SJSA1 (cell line): ENCODE results near the gene SUCLG2. TPM values are rescaled to one million over a fixed set of nuclear protein-coding genes. Genes with fewer than 3 reads are reported as not detected.

Source experiments
- DNase-seq, 2 experiments: peaks; one replicate each; pipeline ENCODE4 v3.0.0-alpha.2; 2015 to 2020; ENCODE audit warnings: low spot score in 2 of 2, low read depth in 1 of 2
- H3K27ac ChIP-seq: fragments of 250-450 bp; sonication (Bioruptor Pico); 2 replicates; pipeline ENCODE4 v1.5.1; 2020; ENCODE audit warnings: mild to moderate bottlenecking, moderate library complexity
- H3K27me3 ChIP-seq: fragments of 250-450 bp; sonication (Bioruptor Pico); replicated peaks from 2 replicates; pipeline ENCODE4 v1.5.1; 2020; ENCODE audit warnings: mild to moderate bottlenecking, moderate library complexity
- H3K36me3 ChIP-seq: fragments of 250-450 bp; sonication (Bioruptor Pico); 2 replicates; pipeline ENCODE4 v1.5.1; 2020; ENCODE audit warnings: mild to moderate bottlenecking
- H3K4me1 ChIP-seq: fragments of 250-450 bp; sonication (Bioruptor Pico); replicated peaks from 2 replicates; pipeline ENCODE4 v1.6.1; 2021; ENCODE audit warnings: mild to moderate bottlenecking
- H3K4me3 ChIP-seq: fragments of 250-450 bp; sonication (Bioruptor Pico); 2 replicates; pipeline ENCODE4 v1.5.1; 2020; ENCODE audit warnings: mild to moderate bottlenecking
- H3K9me3 ChIP-seq: fragments of 250-450 bp; sonication (Bioruptor Pico); replicated peaks from 2 replicates; pipeline ENCODE4 v1.5.1; 2020; ENCODE audit warnings: mild to moderate bottlenecking
- total RNA-seq: library from RNA; depleted of rRNA; stranded (reverse); fragments of >200 nt; shearing (Covaris generic); gene quantifications from 2 replicates; pipeline ENCODE4 v1.2.3, GENCODE V29; 2014

Gene SUCLG2
- total RNA-seq, 1 experiment from 2014 or later, result 53.7 TPM

DNA sequence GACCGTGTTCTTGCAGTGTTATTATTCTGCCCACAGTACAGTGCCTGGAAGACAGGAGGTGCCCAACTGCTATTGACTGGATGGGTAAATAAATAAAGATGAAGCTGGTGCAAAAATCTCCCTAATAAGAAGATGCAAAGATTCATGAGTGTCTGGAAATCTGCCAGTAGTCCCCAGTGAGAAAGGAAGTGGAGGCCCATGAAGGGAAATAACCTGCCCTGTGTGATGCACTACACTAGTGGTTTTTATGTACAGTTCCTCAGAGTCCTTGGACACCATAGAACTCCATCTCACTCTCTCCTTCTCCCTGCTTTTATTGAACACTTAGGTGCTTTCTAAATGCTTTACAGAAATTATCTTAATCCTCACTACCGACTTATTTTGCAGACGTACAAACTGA lies 8.3 kb upstream of the SUCLG2 start:
- no peaks in the 10 kb centered on the region for H3K4me1 ChIP-seq
- H3K4me3 ChIP-seq, result no peak overlapping the region

DNA sequence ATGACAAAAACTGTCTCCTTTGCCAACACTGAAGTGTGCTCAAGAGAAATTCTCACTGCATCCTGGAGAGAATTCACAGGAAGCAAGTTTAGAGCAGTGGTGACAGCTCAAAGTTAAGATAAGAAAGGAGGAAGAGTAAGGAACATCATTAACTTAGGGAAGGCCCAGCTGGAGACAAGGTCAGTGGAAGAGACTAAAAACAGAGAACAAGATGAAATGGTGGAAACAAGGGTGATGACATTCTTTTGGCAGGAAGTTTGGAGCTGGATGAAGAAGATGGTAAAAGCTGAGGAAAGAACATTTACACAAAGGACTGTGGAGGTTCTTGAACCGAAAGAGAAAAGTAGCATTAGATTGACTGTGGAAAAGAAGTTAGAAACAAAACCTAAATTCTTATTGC lies 6.7 kb upstream of the SUCLG2 start:
- DNase-seq, result no peak
- Histone ChIP-seq H3K27me3 (no peaks in the 10 kb centered on the region), H3K4me3 (no peak overlapping the region), H3K27ac (no peak overlapping the region), H3K4me1 (no peaks in the 10 kb centered on the region), H3K9me3 (no peaks in the 10 kb centered on the region), H3K36me3 (no peaks in the 10 kb centered on the region)

More for the DNA sequence above, 8.3 kb upstream of the SUCLG2 start:
- H3K9me3 ChIP-seq, result no peaks in the 10 kb centered on the region
- no peaks in the 10 kb centered on the region for H3K27me3 ChIP-seq
- no peak overlapping the region for H3K27ac ChIP-seq
- no peak for DNase-seq
- no peaks in the 10 kb centered on the region for H3K36me3 ChIP-seq

DNA sequence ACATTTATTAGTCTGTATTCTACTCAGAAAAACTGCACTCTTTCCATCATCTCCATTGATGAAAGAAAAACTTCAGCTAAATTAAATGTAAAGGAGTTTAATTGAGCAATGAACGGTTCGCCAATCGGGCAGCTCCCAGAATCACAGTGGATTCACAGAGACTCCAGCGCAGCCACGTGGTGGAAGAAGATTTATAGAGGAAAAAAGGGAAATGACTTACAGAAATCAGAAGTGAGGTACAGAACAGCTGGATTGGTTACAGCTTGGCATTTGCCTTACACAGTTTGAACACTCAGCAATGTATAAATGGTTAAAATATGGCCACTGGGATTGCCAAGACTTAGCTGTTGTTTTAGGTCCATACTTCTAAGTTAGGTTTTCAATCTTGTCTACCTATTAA lies 2.8 kb upstream of the SUCLG2 start:
- H3K9me3 ChIP-seq, result 0 out of 2 replicates have a peak, but pooled peaks cover 3% of the 10 kb centered on the region
- no peak for DNase-seq
- H3K36me3 ChIP-seq, result peaks cover 12% of the 10 kb centered on the region
- no peak overlapping the region for H3K27ac ChIP-seq
- peaks cover 19% of the 10 kb centered on the region for H3K4me1 ChIP-seq
- no peaks in the 10 kb centered on the region for H3K27me3 ChIP-seq
- H3K4me3 ChIP-seq, result no peak overlapping the region

DNA sequence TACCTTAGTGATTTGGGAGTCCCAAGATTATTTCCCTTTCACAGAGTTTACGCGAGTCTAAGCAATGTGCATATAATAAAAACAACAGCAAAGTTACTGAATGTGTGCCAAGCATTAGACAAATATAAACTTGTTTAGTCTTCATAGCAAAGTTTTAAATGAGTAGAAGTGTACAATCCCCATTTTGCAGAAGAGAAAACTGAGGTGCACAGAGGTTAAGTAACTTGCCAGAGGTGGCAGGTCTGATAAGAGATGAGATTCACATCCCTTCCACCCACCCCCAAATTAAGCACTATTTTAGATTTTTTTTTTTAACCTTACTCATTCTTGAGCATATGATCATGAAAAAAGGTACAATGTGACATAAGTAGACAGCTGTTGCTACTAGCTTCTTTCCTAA lies 2.2 kb upstream of the SUCLG2 start:
- Histone ChIP-seq H3K27ac (no peak overlapping the region), H3K9me3 (0 out of 2 replicates have a peak, but pooled peaks cover 3% of the 10 kb centered on the region), H3K36me3 (peaks cover 16% of the 10 kb centered on the region), H3K27me3 (no peaks in the 10 kb centered on the region), H3K4me1 (peaks cover 19% of the 10 kb centered on the region), H3K4me3 (no peak overlapping the region)
- DNase-seq, result no peak

- Histone ChIP-seq H3K9me3 (0 out of 2 replicates have a peak, but pooled peaks cover 3% of the 10 kb centered on the region), H3K4me3 (peak overlapping the region; percentile 88), H3K4me1 (peaks cover 19% of the 10 kb centered on the region), H3K27ac (no peak overlapping the region), H3K27me3 (no peaks in the 10 kb centered on the region), H3K36me3 (peaks cover 17% of the 10 kb centered on the region)
- no peak for DNase-seq
Measured at GRCh38 chr3:67655364-67656121, 1.1 kb upstream of the SUCLG2 start.

DNA sequence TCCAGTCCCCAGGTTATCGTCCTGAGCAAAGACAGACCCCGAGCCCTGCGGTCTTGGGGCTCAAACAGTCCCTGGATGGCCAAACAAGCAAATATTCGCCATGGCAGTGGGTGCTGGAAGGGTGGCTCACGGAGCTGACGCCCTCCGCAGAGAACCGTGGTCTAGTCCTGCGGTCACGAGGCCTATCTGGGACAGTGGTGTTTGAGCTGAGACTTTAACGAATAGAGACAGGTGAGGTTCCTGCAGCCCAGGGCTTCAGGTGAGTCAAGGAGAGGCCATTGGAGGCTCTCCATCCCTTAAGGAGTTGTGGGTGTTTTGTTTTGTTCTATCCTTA lies 399 bp upstream of the SUCLG2 start:
- H3K27me3 ChIP-seq, result no peaks in the 10 kb centered on the region
- peaks cover 17% of the 10 kb centered on the region for H3K36me3 ChIP-seq
- peaks cover 19% of the 10 kb centered on the region for H3K4me1 ChIP-seq
- H3K4me3 ChIP-seq, result peak overlapping the region; percentile 88
- DNase-seq, result no peak
- H3K27ac ChIP-seq, result peak overlapping the region; percentile 96
- 0 out of 2 replicates have a peak, but pooled peaks cover 3% of the 10 kb centered on the region for H3K9me3 ChIP-seq

- DNase-seq, result no peak
- H3K4me1 ChIP-seq, result peaks cover 31% of the 10 kb centered on the region
- H3K9me3 ChIP-seq, result 0 out of 2 replicates have a peak, but pooled peaks cover 3% of the 10 kb centered on the region
- H3K36me3 ChIP-seq, result peaks cover 18% of the 10 kb centered on the region
- peak overlapping the region; percentile 88 for H3K4me3 ChIP-seq
- H3K27ac ChIP-seq, result peak overlapping the region; percentile 96
- H3K27me3 ChIP-seq, result no peaks in the 10 kb centered on the region
Measured at GRCh38 chr3:67653425-67654098, 850 bp downstream of the SUCLG2 start.

DNA sequence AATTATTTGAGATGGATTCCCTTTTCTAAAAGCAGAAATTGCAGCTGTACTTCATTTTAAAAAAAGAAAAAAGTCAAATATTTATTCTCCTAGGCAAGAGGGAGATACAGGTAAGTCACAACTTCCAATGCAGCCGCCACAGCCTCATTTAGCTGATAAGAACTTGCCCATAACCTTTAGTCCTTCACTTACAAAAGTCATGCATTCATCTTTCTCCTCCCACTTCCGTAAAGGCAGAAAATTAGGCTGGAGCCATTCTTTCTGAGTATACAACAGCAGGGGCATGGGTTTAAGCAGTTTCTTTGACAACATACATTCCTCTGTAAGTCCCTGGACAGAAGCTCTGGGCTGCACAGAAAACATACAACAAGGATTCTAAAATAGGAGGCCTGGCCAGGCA lies 4.3 kb downstream of the SUCLG2 start:
- Histone ChIP-seq H3K36me3 (peaks cover 30% of the 10 kb centered on the region), H3K27me3 (no peaks in the 10 kb centered on the region), H3K4me1 (peaks cover 50% of the 10 kb centered on the region), H3K4me3 (no peak overlapping the region), H3K27ac (no peak overlapping the region), H3K9me3 (no peaks in the 10 kb centered on the region)
- DNase-seq, result no peak

- Histone ChIP-seq H3K36me3 (peaks cover 30% of the 10 kb centered on the region), H3K27me3 (no peaks in the 10 kb centered on the region), H3K4me3 (no peak overlapping the region), H3K9me3 (no peaks in the 10 kb centered on the region), H3K27ac (no peak overlapping the region), H3K4me1 (peaks cover 46% of the 10 kb centered on the region)
- no peak for DNase-seq
Measured at GRCh38 chr3:67649681-67650080, 4.7 kb downstream of the SUCLG2 start.

GRCh38 chr3:67648701-67649100 lies 5.7 kb downstream of the SUCLG2 start:
- peak in 1 of 2 experiments; percentile 5 for DNase-seq
- H3K27ac ChIP-seq, result peak overlapping the region; percentile 75
- no peaks in the 10 kb centered on the region for H3K27me3 ChIP-seq
- H3K36me3 ChIP-seq, result peaks cover 30% of the 10 kb centered on the region
- H3K4me1 ChIP-seq, result peaks cover 45% of the 10 kb centered on the region
- no peaks in the 10 kb centered on the region for H3K9me3 ChIP-seq
- H3K4me3 ChIP-seq, result no peak overlapping the region

- Histone ChIP-seq H3K27ac (peak overlapping the region; percentile 75), H3K36me3 (peaks cover 33% of the 10 kb centered on the region), H3K4me1 (peaks cover 40% of the 10 kb centered on the region), H3K4me3 (no peak overlapping the region), H3K9me3 (no peaks in the 10 kb centered on the region), H3K27me3 (no peaks in the 10 kb centered on the region)
- DNase-seq, result peak in 1 of 2 experiments; percentile 2
Measured at GRCh38 chr3:67648229-67648628, 6.2 kb downstream of the SUCLG2 start.

- DNase-seq, result peak; percentile 83 to 87
- H3K4me1 ChIP-seq, result peaks cover 35% of the 10 kb centered on the region
- H3K36me3 ChIP-seq, result peaks cover 28% of the 10 kb centered on the region
- no peak overlapping the region for H3K4me3 ChIP-seq
- peak overlapping the region; percentile 84 for H3K27ac ChIP-seq
- H3K9me3 ChIP-seq, result no peaks in the 10 kb centered on the region
- no peaks in the 10 kb centered on the region for H3K27me3 ChIP-seq
Measured at GRCh38 chr3:67647390-67647878, 7.0 kb downstream of the SUCLG2 start.

DNA sequence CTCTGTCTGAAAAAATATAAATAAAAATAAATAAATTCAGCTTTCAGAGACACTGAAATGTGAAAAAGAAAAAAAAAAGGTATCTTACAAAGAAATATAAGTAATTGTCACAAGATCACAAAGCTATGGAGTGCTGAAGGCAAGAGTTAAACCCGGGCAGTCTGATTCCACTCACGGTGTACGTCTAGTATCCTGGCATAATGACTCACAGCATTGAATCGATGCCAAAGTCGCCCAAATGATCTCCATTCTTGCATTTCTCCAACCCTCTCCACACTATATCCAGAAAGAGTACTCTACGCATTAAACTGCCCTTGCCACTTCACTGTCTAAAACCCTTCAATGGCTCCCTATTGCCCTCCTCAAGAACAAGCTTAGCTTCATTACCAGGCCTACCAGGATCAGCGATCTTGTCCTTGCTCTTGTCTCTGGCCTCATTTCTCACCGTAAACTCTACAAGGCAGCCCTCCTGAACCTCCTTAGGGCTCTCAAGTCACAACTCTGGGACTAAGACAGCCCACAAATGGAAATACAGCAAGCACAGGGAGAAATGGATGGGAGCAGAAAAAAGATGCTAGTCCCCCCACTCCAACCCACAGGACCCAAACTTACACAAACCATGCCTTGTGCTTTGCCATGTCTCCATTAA lies 7.7 kb downstream of the SUCLG2 start:
- H3K4me3 ChIP-seq, result no peak overlapping the region
- H3K36me3 ChIP-seq, result peaks cover 23% of the 10 kb centered on the region

GRCh38 chr3:67644827-67645226 lies 9.6 kb downstream of the SUCLG2 start:
- DNase-seq, result no peak
- Histone ChIP-seq H3K9me3 (no peaks in the 10 kb centered on the region), H3K27ac (no peak overlapping the region), H3K4me1 (peaks cover 35% of the 10 kb centered on the region), H3K36me3 (peaks cover 22% of the 10 kb centered on the region), H3K27me3 (no peaks in the 10 kb centered on the region), H3K4me3 (no peak overlapping the region)

More for the DNA sequence above, 7.7 kb downstream of the SUCLG2 start:
- peak in 1 of 2 experiments; percentile 12 for DNase-seq
- no peaks in the 10 kb centered on the region for H3K27me3 ChIP-seq
- H3K9me3 ChIP-seq, result no peaks in the 10 kb centered on the region
- peaks cover 35% of the 10 kb centered on the region for H3K4me1 ChIP-seq
- peak overlapping the region; percentile 84 for H3K27ac ChIP-seq
